K562 (cell line): ENCODE results near the gene BMPR2. TPM values are rescaled to one million over a fixed set of nuclear protein-coding genes. Genes with fewer than 3 reads are reported as not detected.
"Not testable (repeated sequence)": the region's sequence is repeated elsewhere in the genome, so short reads cannot be mapped to it uniquely, and the experiment has no call there.

Experiments
- ATAC-seq: fragments of 200-7000 bp; cut with Tn5 transposase; 3 replicates; pipeline ENCODE4 v1.9.1; 2020; ENCODE audit warnings: moderate library complexity
- BruUV-seq: library from RNA; stranded (reverse); fragments of 400-500 nt; replicated peaks from 2 replicates; lab custom pipeline; 2021; lab: Mats Ljungman, UMichigan
- CTCF ChIA-PET: fragments of 300-600 bp; formaldehyde crosslinking; extraction: SDS; loops from one replicate; lab custom pipeline; 2021; ENCODE audit warnings: low intra/inter-chr PET ratio; lab: Yijun Ruan, JAX
- POLR2A ChIA-PET: fragments of 300-600, 350-650 bp; sonication (Branson Sonifier 250); formaldehyde crosslinking; extraction: SDS; loops from one replicate; lab custom pipeline; 2021; ENCODE audit warnings: antibody characterized with exemption, inconsistent platforms; lab: Yijun Ruan, JAX
- DNase-seq, 4 experiments: peaks; one replicate each; pipeline versions ENCODE4 v3.0.0 to v3.0.0-alpha.2; 2011 to 2018; ENCODE audit warnings: low spot score in 3 of 4, mixed read lengths in 3 of 4; ENCODE audit errors: extremely low read depth in 1 of 4
- FAIRE-seq: peaks from 2 replicates; lab custom pipeline; 2011; peaks lifted over from hg19 to GRCh38; lab: Jason Lieb, UNC
- H2AFZ ChIP-seq: 2 replicates; pipeline ENCODE4 v1.6.0; 2011; ENCODE audit warnings: low read depth, low read length, control low read depth, inconsistent platforms
- H3K27ac ChIP-seq: fragments of 200-600 bp; 3 replicates; pipeline ENCODE4 v1.8.0; 2011; ENCODE audit warnings: low read depth, mild to moderate bottlenecking, control low read depth, inconsistent platforms, low read length, moderate library complexity, mixed read lengths; ENCODE audit errors: extremely low read depth
- H3K27me3 ChIP-seq, 2 experiments: fragments of 300-600 bp in 1 of 2; 2 replicates in 1 of 2; 3 replicates in 1 of 2; pipeline versions ENCODE4 v1.6.0 to v1.8.0; 2011; ENCODE audit warnings: inconsistent platforms in 2 of 2, low read length in 2 of 2, mild to moderate bottlenecking in 1 of 2, mixed read lengths in 1 of 2, moderate library complexity in 1 of 2; ENCODE audit not compliant: control insufficient read depth in 2 of 2, insufficient read depth in 2 of 2
- H3K36me3 ChIP-seq: fragments of 300-600 bp; 3 replicates; pipeline ENCODE4 v1.8.0; 2011; ENCODE audit warnings: mild to moderate bottlenecking, low read length, inconsistent platforms; ENCODE audit not compliant: control insufficient read depth, insufficient read depth
- H3K4me1 ChIP-seq, 2 experiments: fragments of 200-600 bp in 1 of 2; replicated peaks in 1 of 2; 2 replicates in 1 of 2; 3 replicates in 1 of 2; pipeline versions ENCODE4 v1.5.1 to v1.8.0; 2011; ENCODE audit warnings: inconsistent platforms in 2 of 2, low read length in 2 of 2, mild to moderate bottlenecking in 1 of 2, mixed read lengths in 1 of 2, moderate library complexity in 1 of 2; ENCODE audit not compliant: control insufficient read depth in 2 of 2, insufficient read depth in 2 of 2
- H3K4me2 ChIP-seq: 2 replicates; pipeline ENCODE4 v1.6.1; 2011; ENCODE audit warnings: low read length, control low read depth, inconsistent platforms, mixed read lengths; ENCODE audit not compliant: insufficient read depth
- H3K4me3 ChIP-seq: fragments of 200-600 bp; sonication (generic), shearing (Covaris generic); 2 replicates; pipeline ENCODE4 v1.5.1; 2016; ENCODE audit warnings: control low read depth, inconsistent platforms
- H3K79me2 ChIP-seq: fragments of 200-600 bp; 3 replicates; pipeline ENCODE4 v1.8.0; 2011; ENCODE audit warnings: low read length, inconsistent platforms; ENCODE audit not compliant: control insufficient read depth, insufficient read depth
- H3K9ac ChIP-seq, 2 experiments: 2 replicates each; pipeline versions ENCODE4 v1.6.0 to v1.6.1; 2011; ENCODE audit warnings: low read depth in 2 of 2, low read length in 2 of 2, control low read depth in 1 of 2, inconsistent platforms in 1 of 2, mild to moderate bottlenecking in 1 of 2, mixed read lengths in 1 of 2; ENCODE audit not compliant: insufficient read depth in 1 of 2
- H3K9me1 ChIP-seq: one replicate; pipeline ENCODE4 v1.6.0; 2011; ENCODE audit warnings: inconsistent platforms, mild to moderate bottlenecking, low read length, moderate library complexity; ENCODE audit not compliant: control insufficient read depth, insufficient read depth
- H3K9me3 ChIP-seq: replicated peaks from 2 replicates; pipeline ENCODE4 v1.5.1; 2011; ENCODE audit warnings: low read depth, low read length, inconsistent platforms; ENCODE audit not compliant: control insufficient read depth, insufficient read depth
- H4K20me1 ChIP-seq: replicated peaks from 2 replicates; pipeline ENCODE4 v1.6.1; 2011; ENCODE audit warnings: low read length, inconsistent platforms, mixed read lengths; ENCODE audit not compliant: control insufficient read depth, insufficient read depth
- KDM1A ChIP-seq, 2 experiments: fragments of 450-650 bp; IDR thresholded peaks; 2 replicates each; pipeline ENCODE4 v1.6.1; 2016; ENCODE audit warnings: mild to moderate bottlenecking in 2 of 2
- RCOR1 ChIP-seq, 2 experiments: IDR thresholded peaks; 2 replicates each; pipeline ENCODE4 v1.6.1; 2012; ENCODE audit warnings: low read depth in 2 of 2, low read length in 2 of 2, borderline replicate concordance in 1 of 2, improper control_type of control experiment in 1 of 2
- TOE1 ChIP-seq, 2 experiments: fragments of 450-650 bp in 1 of 2; sonication (generic) in 1 of 2; formaldehyde crosslinking in 1 of 2; IDR thresholded peaks; 2 replicates each; pipeline versions ENCODE4 v1.7.1 to v1.8.0; 2016 to 2022; ENCODE audit warnings: borderline replicate concordance in 2 of 2, mild to moderate bottlenecking in 2 of 2, antibody characterized with exemption in 1 of 2, inconsistent platforms in 1 of 2, low read depth in 1 of 2, missing genetic modification reagents in 1 of 2, moderate library complexity in 1 of 2
- WGBS: fragments of 100-300 bp; shearing (Covaris generic); methylation state at CpG from one replicate; pipeline ENCODE4 v1.1.6; 2016; ENCODE audit warnings: low coverage, mixed read lengths; ENCODE audit not compliant: insufficient coverage; ENCODE audit errors: missing lambda C conversion rate; 5-methylcytosine and 5-hydroxymethylcytosine counted together
- in situ Hi-C: fragments of 300-500 bp; cut with MboI; formaldehyde crosslinking; loops from 4 replicates; pipeline ENCODE4 v1.15.0; 2018; ENCODE audit warnings: inconsistent platforms, mixed read lengths
- intact Hi-C: fragments of 100-400 bp; cut with micrococcal nuclease; formaldehyde crosslinking; loops from 2 replicates; pipeline ENCODE4 v1.14.2; 2022
- polyA plus RNA-seq, 8 experiments: library from polyadenylated mRNA; depleted of rRNA in 4 of 8; stranded (reverse) in 5 of 8; unstranded in 3 of 8; fragments of >200 nt; fragmentation: Nextera tagmentation in 2 of 8; fragmentation: Illumina TruSeq in 1 of 8; extraction: Ambion mirVana in 2 of 8; extraction: Trizol in 1 of 8; gene quantifications; 2 replicates each; pipeline versions ENCODE4 v1.2.1 to v1.2.3, GENCODE V29; 2011 to 2014; ENCODE audit warnings: inconsistent platforms in 1 of 8, missing spikeins in 1 of 8
- total RNA-seq, 7 experiments: library from RNA; depleted of rRNA in 6 of 7; stranded (reverse); fragments of >200 nt in 6 of 7; fragmentation: Illumina TruSeq in 2 of 7; extraction: Trizol in 2 of 7; gene quantifications; 2 replicates each; pipeline versions ENCODE4 v1.2.1 to v1.2.3, GENCODE V29; 2011 to 2021; ENCODE audit warnings: low replicate concordance in 1 of 7

The BMPR2 gene
- total and polyA plus RNA-seq, 9 of the 15 experiments (the other 6 are each of a cell fraction or from before 2014, with no cell fraction given), result 0.73 to 5.0 (median 3.3) TPM

- no TSS peak for BruUV-seq
- ChIA-PET POLR2A (no interaction called here), CTCF (no interaction called here)
- no peak for FAIRE-seq
- H3K27ac ChIP-seq, result no peak overlapping the region
- intact Hi-C loops (no loop called here), in situ Hi-C loops (no loop called here)
- TF ChIP-seq TOE1 (IDR thresholded peaks at IDR 0.05; ENCODE audit: borderline replicate concordance) (no peak), TOE1 (CRISPR knock-in tag; IDR thresholded peaks at IDR 0.05; ENCODE audit: borderline replicate concordance, low read depth) (no peak), RCOR1 (IDR thresholded peaks at IDR 0.05; ENCODE audit: borderline replicate concordance in 1 of 2, low read depth in 2 of 2, low read length in 2 of 2) (peak in 1 of 2 experiments; percentile 50; a peak in 1 of 4 replicates), KDM1A (IDR thresholded peaks at IDR 0.05) (peak; percentile 27 to 62; a peak in 1 of 4 replicates)
- ATAC-seq, result no peak
- no peaks in the 10 kb centered on the region for H3K79me2 ChIP-seq
- no peaks in the 10 kb centered on the region for H3K27me3 ChIP-seq
- no peak overlapping the region for H3K4me3 ChIP-seq
- H4K20me1 ChIP-seq, result no peaks in the 10 kb centered on the region
- no peak overlapping the region for H3K9ac ChIP-seq
- no peak overlapping the region for H2AFZ ChIP-seq
- H3K9me1 ChIP-seq, result no peaks in the 10 kb centered on the region
- H3K9me3 ChIP-seq, result no peaks in the 10 kb centered on the region
- no peaks in the 10 kb centered on the region for H3K4me1 ChIP-seq
- H3K4me2 ChIP-seq, result no peak overlapping the region
- DNase-seq, result no peak
- no peaks in the 10 kb centered on the region for H3K36me3 ChIP-seq
- 0% methylated on average over 1 of the region's 1 CpG for WGBS
Measured at GRCh38 chr2:202530038-202530437, 153.9 kb downstream of the BMPR2 start.

DNA sequence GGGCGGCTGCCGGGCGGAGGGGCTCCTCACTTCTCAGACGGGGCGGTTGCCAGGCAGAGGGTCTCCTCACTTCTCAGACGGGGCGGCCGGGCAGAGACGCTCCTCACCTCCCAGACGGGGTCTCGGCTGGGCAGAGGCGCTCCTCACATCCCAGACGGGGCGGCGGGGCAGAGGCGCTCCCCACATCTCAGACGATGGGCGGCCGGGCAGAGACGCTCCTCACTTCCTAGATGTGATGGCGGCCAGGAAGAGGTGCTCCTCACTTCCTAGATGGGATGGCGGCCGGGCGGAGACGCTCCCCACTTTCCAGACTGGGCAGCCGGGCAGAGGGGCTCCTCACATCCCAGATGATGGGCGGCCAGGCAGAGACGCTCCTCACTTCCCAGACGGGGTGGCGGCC lies 159.2 kb downstream of the BMPR2 start:
- POLR2A ChIA-PET, in situ Hi-C loops, H3K4me3 ChIP-seq, H3K4me1 ChIP-seq, H2AFZ ChIP-seq, H3K27ac ChIP-seq, DNase-seq, H3K9me1 ChIP-seq, FAIRE-seq, BruUV-seq, H3K36me3 ChIP-seq, H3K79me2 ChIP-seq, H3K9me3 ChIP-seq, H3K4me2 ChIP-seq, H3K27me3 ChIP-seq, H3K9ac ChIP-seq, intact Hi-C loops, H4K20me1 ChIP-seq, CTCF ChIA-PET, ATAC-seq: not testable (repeated sequence)
- no CpG with 5 or more reads among the region's 30 CpGs for WGBS
